Heart left ventricle (tissue), 13 donors: ENCODE results near the gene LMAN2.

Experiments used
- POLR2A ChIP-seq, 2 donors: fragments of 450-650 bp; IDR thresholded peaks; one replicate each; pipeline ENCODE4 v1.6.1; 2017; ENCODE audit warnings: antibody characterized with exemption in 2 of 2, mild to moderate bottlenecking in 2 of 2, moderate library complexity in 2 of 2
- TF ChIP-seq, protein P1 (sequence below), 12 donors: fragments of 200-600 bp; sonication (generic) in 4 of 12; IDR thresholded peaks; one replicate each; pipeline versions ENCODE4 v1.5.0 to v1.8.0; 2018 to 2022; ENCODE audit warnings: antibody characterized with exemption in 12 of 12, mild to moderate bottlenecking in 5 of 12
- donor health status: ischemic (EF 13 %, LVEDD 7.1; RV severe dilation, severe dysfunction).
- donor health status: DM: no; HTN: yes; CAD: no.
- donor health status: DM: no; HTN: no; CAD: no.
- donor health status: ischemic (EF 25% LVEDD 6.9; RV normal size, moderate dysfunction).
- donor health status: ischemic (EF 25% LVEDD 5.7; RV mildly dilated, moderate dysfunction).
- donor health status: ischemic (EF 35%, LVEDD 5.7; RV mildly dilated, moderate dysfunction).
- donor health status: nonischemic (EF 11% LVEDD 7.7; RV severe dilation, severe dysfunction).
- donor health status: DM: yes; HTN: yes; CAD: no.
- donor health status: PGD.
- donor health status: ischemic (EF 29% LVEDD 5.4; RV normal size, mild dysfunction).
- donor health status: nonischemic (EF 23%, LVEDD 6.1; RV moderate dilation, normal function).

DNA sequence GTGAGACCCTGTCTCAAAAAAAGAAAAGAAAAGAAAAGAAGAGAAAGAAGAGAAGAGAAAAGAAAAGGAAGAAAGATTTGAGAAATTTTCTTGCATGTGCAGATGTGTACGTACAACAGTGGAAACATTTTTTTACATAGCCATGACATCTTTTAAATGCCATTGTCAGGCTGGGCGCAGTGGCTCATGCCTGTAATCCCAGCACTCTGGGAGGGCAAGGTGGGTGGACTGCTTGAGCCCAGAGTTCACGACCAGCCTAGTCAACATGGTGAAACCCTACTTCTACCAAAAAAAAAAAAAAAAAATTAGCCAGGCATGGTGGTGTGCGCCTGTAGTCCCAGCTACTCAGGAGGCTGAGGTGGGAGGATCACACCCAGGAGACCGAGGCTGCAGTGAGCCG is 6.6 kb downstream of the LMAN2 start:
- TF ChIP-seq, protein P1, sequence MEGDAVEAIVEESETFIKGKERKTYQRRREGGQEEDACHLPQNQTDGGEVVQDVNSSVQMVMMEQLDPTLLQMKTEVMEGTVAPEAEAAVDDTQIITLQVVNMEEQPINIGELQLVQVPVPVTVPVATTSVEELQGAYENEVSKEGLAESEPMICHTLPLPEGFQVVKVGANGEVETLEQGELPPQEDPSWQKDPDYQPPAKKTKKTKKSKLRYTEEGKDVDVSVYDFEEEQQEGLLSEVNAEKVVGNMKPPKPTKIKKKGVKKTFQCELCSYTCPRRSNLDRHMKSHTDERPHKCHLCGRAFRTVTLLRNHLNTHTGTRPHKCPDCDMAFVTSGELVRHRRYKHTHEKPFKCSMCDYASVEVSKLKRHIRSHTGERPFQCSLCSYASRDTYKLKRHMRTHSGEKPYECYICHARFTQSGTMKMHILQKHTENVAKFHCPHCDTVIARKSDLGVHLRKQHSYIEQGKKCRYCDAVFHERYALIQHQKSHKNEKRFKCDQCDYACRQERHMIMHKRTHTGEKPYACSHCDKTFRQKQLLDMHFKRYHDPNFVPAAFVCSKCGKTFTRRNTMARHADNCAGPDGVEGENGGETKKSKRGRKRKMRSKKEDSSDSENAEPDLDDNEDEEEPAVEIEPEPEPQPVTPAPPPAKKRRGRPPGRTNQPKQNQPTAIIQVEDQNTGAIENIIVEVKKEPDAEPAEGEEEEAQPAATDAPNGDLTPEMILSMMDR (IDR thresholded peaks at IDR 0.05) = no peak
- no peak for TF ChIP-seq POLR2A (IDR thresholded peaks at IDR 0.05)
